Mesendoderm (in vitro differentiated cells): ENCODE results near the gene SCAMP2.

Source experiments
- DNase-seq: peaks from one replicate; pipeline ENCODE4 v3.0.0; 2013
- H2AK5ac ChIP-seq: 2 replicates; pipeline ENCODE4 v1.6.1; 2013; ENCODE audit warnings: low read length, inconsistent platforms
- H2BK120ac ChIP-seq: 2 replicates; pipeline ENCODE4 v1.6.1; 2013; ENCODE audit warnings: low read depth, mild to moderate bottlenecking, low read length, moderate library complexity, mixed read lengths
- H2BK15ac ChIP-seq: replicated peaks from 2 replicates; pipeline ENCODE4 v1.6.1; 2013; ENCODE audit warnings: low read depth, mild to moderate bottlenecking, moderate library complexity
- H2BK5ac ChIP-seq: 2 replicates; pipeline ENCODE4 v1.6.1; 2013; ENCODE audit warnings: low read length, inconsistent platforms
- H3K18ac ChIP-seq: 2 replicates; pipeline ENCODE4 v1.6.1; 2013; ENCODE audit warnings: mild to moderate bottlenecking, low read length, mixed read lengths
- H3K23ac ChIP-seq: one replicate; pipeline ENCODE4 v1.6.1; 2013; ENCODE audit warnings: low read length
- H3K27ac ChIP-seq: 2 replicates; pipeline ENCODE4 v1.5.1; 2013; ENCODE audit warnings: low read depth, mild to moderate bottlenecking, inconsistent platforms, low read length, moderate library complexity
- H3K27me3 ChIP-seq: 2 replicates; pipeline ENCODE4 v1.6.1; 2013; ENCODE audit warnings: low read length, control low read depth, mild to moderate bottlenecking, inconsistent platforms; ENCODE audit not compliant: insufficient read depth, poor library complexity
- H3K36me3 ChIP-seq: 2 replicates; pipeline ENCODE4 v1.6.1; 2013; ENCODE audit warnings: low read length, inconsistent platforms; ENCODE audit not compliant: control insufficient read depth, insufficient read depth
- H3K4ac ChIP-seq: one replicate; pipeline ENCODE4 v1.6.1; 2013; ENCODE audit warnings: low read depth, mild to moderate bottlenecking, low read length, moderate library complexity
- H3K4me1 ChIP-seq: 2 replicates; pipeline ENCODE4 v1.6.1; 2013; ENCODE audit warnings: low read depth, low read length, inconsistent platforms; ENCODE audit not compliant: control insufficient read depth
- H3K4me2 ChIP-seq: 2 replicates; pipeline ENCODE4 v1.6.1; 2013; ENCODE audit warnings: low read length
- H3K4me3 ChIP-seq: 2 replicates; pipeline ENCODE4 v1.5.1; 2013; ENCODE audit warnings: mild to moderate bottlenecking, low read length
- H3K56ac ChIP-seq: one replicate; pipeline ENCODE4 v1.6.1; 2013; ENCODE audit warnings: low read length
- H3K79me1 ChIP-seq: 2 replicates; pipeline ENCODE4 v1.6.1; 2013; ENCODE audit warnings: low read length, inconsistent platforms
- H3K79me2 ChIP-seq: 2 replicates; pipeline ENCODE4 v1.6.1; 2013; ENCODE audit warnings: mild to moderate bottlenecking, low read length; ENCODE audit not compliant: control insufficient read depth, insufficient read depth
- H3K9ac ChIP-seq: 2 replicates; pipeline ENCODE4 v1.6.1; 2013; ENCODE audit warnings: low read length, inconsistent platforms
- H4K5ac ChIP-seq: one replicate; pipeline ENCODE4 v1.6.1; 2013; ENCODE audit warnings: low read length
- H4K8ac ChIP-seq: one replicate; pipeline ENCODE4 v1.6.1; 2013; ENCODE audit warnings: low read depth, mild to moderate bottlenecking, control low read depth, low read length, moderate library complexity
- WGBS: extraction: QIAGEN DNeasy Blood & Tissue Kit; methylation state at CpG from one replicate; pipeline ENCODE4 v1.1.7; 2013; ENCODE audit warnings: low lambda C conversion rate, missing lambda C conversion rate; ENCODE audit not compliant: insufficient coverage; ENCODE audit errors: extremely low coverage; 5-methylcytosine and 5-hydroxymethylcytosine counted together

Gene SCAMP2

GRCh38 chr15:74870436-74871215, 2.5 kb downstream of the SCAMP2 start:
- no CpG with 5 or more reads among the region's 6 CpGs for WGBS
- Histone ChIP-seq H3K18ac (no peak overlapping the region), H3K9ac (no peak overlapping the region), H3K27ac (no peak overlapping the region), H3K36me3 (no peaks in the 10 kb centered on the region), H4K5ac (no peak overlapping the region), H2BK15ac (no peak overlapping the region), H2BK5ac (no peak overlapping the region), H3K23ac (no peak overlapping the region), H2BK120ac (no peak overlapping the region), H3K56ac (no peak overlapping the region), H4K8ac (no peak overlapping the region), H3K4me1 (peaks cover 2% of the 10 kb centered on the region), H3K79me1 (peaks cover 8% of the 10 kb centered on the region), H2AK5ac (no peak overlapping the region), H3K4me2 (no peak overlapping the region), H3K79me2 (peaks cover 25% of the 10 kb centered on the region), H3K4ac (no peak overlapping the region), H3K4me3 (no peak overlapping the region), H3K27me3 (no peaks in the 10 kb centered on the region)
- DNase-seq = peak; percentile 86

GRCh38 chr15:74869726-74870407, 3.3 kb downstream of the SCAMP2 start:
- peaks cover 25% of the 10 kb centered on the region for H3K79me2 ChIP-seq
- H3K4me2 ChIP-seq = no peak overlapping the region
- H3K36me3 ChIP-seq = no peaks in the 10 kb centered on the region
- no peak overlapping the region for H2BK120ac ChIP-seq
- H3K56ac ChIP-seq = no peak overlapping the region
- H3K18ac ChIP-seq = no peak overlapping the region
- no peak overlapping the region for H3K4ac ChIP-seq
- no peak overlapping the region for H2BK15ac ChIP-seq
- no peak overlapping the region for H4K8ac ChIP-seq
- no peak overlapping the region for H2BK5ac ChIP-seq
- peaks cover 2% of the 10 kb centered on the region for H3K4me1 ChIP-seq
- H3K27ac ChIP-seq = no peak overlapping the region
- H4K5ac ChIP-seq = no peak overlapping the region
- H3K4me3 ChIP-seq = no peak overlapping the region
- no CpG with 5 or more reads among the region's 6 CpGs for WGBS
- DNase-seq = no peak
- H3K9ac ChIP-seq = no peak overlapping the region
- H3K79me1 ChIP-seq = peaks cover 8% of the 10 kb centered on the region
- no peak overlapping the region for H2AK5ac ChIP-seq
- no peak overlapping the region for H3K23ac ChIP-seq
- no peaks in the 10 kb centered on the region for H3K27me3 ChIP-seq

- Histone ChIP-seq H3K4ac (no peak overlapping the region), H4K8ac (no peak overlapping the region), H2AK5ac (no peak overlapping the region), H3K27me3 (no peaks in the 10 kb centered on the region), H3K4me3 (no peak overlapping the region), H3K56ac (no peak overlapping the region), H2BK15ac (no peak overlapping the region), H3K79me1 (peaks cover 11% of the 10 kb centered on the region), H3K4me2 (no peak overlapping the region), H2BK5ac (no peak overlapping the region), H3K18ac (no peak overlapping the region), H3K9ac (no peak overlapping the region), H3K4me1 (peaks cover 2% of the 10 kb centered on the region), H3K27ac (no peak overlapping the region), H4K5ac (no peak overlapping the region), H3K79me2 (peaks cover 25% of the 10 kb centered on the region), H3K23ac (no peak overlapping the region), H3K36me3 (no peaks in the 10 kb centered on the region), H2BK120ac (no peak overlapping the region)
- peak; percentile 23 for DNase-seq
Observed at GRCh38 chr15:74869372-74869725, 3.8 kb downstream of the SCAMP2 start.

GRCh38 chr15:74868059-74868458, 5.1 kb downstream of the SCAMP2 start:
- no peaks in the 10 kb centered on the region for H3K27me3 ChIP-seq
- H2BK15ac ChIP-seq = no peak overlapping the region
- DNase-seq = no peak
- no CpG with 5 or more reads among the region's 6 CpGs for WGBS
- H3K27ac ChIP-seq = no peak overlapping the region
- H2BK5ac ChIP-seq = no peak overlapping the region
- no peak overlapping the region for H3K23ac ChIP-seq
- H3K79me2 ChIP-seq = peaks cover 25% of the 10 kb centered on the region
- peaks cover 2% of the 10 kb centered on the region for H3K4me1 ChIP-seq
- no peak overlapping the region for H3K18ac ChIP-seq
- peaks cover 11% of the 10 kb centered on the region for H3K79me1 ChIP-seq
- no peaks in the 10 kb centered on the region for H3K36me3 ChIP-seq
- no peak overlapping the region for H3K9ac ChIP-seq
- no peak overlapping the region for H2BK120ac ChIP-seq
- H3K4me2 ChIP-seq = no peak overlapping the region
- H4K8ac ChIP-seq = no peak overlapping the region
- no peak overlapping the region for H2AK5ac ChIP-seq
- no peak overlapping the region for H3K4ac ChIP-seq
- no peak overlapping the region for H4K5ac ChIP-seq
- no peak overlapping the region for H3K56ac ChIP-seq
- H3K4me3 ChIP-seq = no peak overlapping the region

GRCh38 chr15:74867466-74868038, 5.6 kb downstream of the SCAMP2 start:
- Histone ChIP-seq H3K27me3 (no peaks in the 10 kb centered on the region), H3K4me1 (peaks cover 2% of the 10 kb centered on the region), H3K79me2 (peaks cover 24% of the 10 kb centered on the region), H2AK5ac (no peak overlapping the region), H3K56ac (no peak overlapping the region), H3K36me3 (no peaks in the 10 kb centered on the region), H4K5ac (no peak overlapping the region), H3K79me1 (peaks cover 11% of the 10 kb centered on the region), H3K23ac (no peak overlapping the region), H3K4me3 (no peak overlapping the region), H3K18ac (no peak overlapping the region), H2BK15ac (no peak overlapping the region), H3K4ac (no peak overlapping the region), H3K4me2 (no peak overlapping the region), H4K8ac (no peak overlapping the region), H2BK5ac (no peak overlapping the region), H3K9ac (no peak overlapping the region), H2BK120ac (no peak overlapping the region), H3K27ac (no peak overlapping the region)
- no peak for DNase-seq
- no CpG with 5 or more reads among the region's 1 CpG for WGBS
